BJ (cell line): ENCODE measurements around the gene DMXL2. TPM values are rescaled to one million over a fixed set of nuclear protein-coding genes. Genes with fewer than 3 reads are reported as not detected.

Experiments
- CTCF ChIA-PET: fragments of 350-600 bp; formaldehyde crosslinking; extraction: SDS; loops from one replicate; lab custom pipeline; 2021; ENCODE audit warnings: antibody characterized with exemption, inconsistent platforms; lab: Yijun Ruan, JAX
- POLR2A ChIA-PET: fragments of 300-600 bp; sonication (Branson Sonifier 250); formaldehyde crosslinking; extraction: SDS; loops from one replicate; lab custom pipeline; 2021; ENCODE audit warnings: antibody characterized with exemption; lab: Charles Lee
- DNase-seq: peaks from one replicate; pipeline ENCODE4 v3.0.0-alpha.2; 2011; ENCODE audit warnings: low read depth
- H3K27me3 ChIP-seq: 2 replicates; pipeline ENCODE4 v1.6.0; 2011; ENCODE audit warnings: low read length; ENCODE audit not compliant: control insufficient read depth, insufficient read depth
- H3K36me3 ChIP-seq: 2 replicates; pipeline ENCODE4 v1.5.1; 2011; ENCODE audit warnings: low read length; ENCODE audit not compliant: control insufficient read depth, insufficient read depth
- H3K4me3 ChIP-seq: 2 replicates; pipeline ENCODE4 v1.5.1; 2011; ENCODE audit warnings: low read depth, mild to moderate bottlenecking, control low read depth, low read length
- polyA plus RNA-seq: library from polyadenylated mRNA; depleted of rRNA; stranded (reverse); fragments of >200 nt; gene quantifications from 2 replicates; pipeline ENCODE4 v1.2.3, GENCODE V29; 2011
- TF ChIP-seq, protein P1 (sequence below): IDR thresholded peaks from 2 replicates; pipeline ENCODE4 v1.5.1; 2011; ENCODE audit warnings: low read depth, mild to moderate bottlenecking, control low read depth, inconsistent platforms, low read length, moderate library complexity; ENCODE audit not compliant: insufficient read depth

DMXL2 gene
- polyA plus RNA-seq, 1 experiment = 3.8 TPM

DNA sequence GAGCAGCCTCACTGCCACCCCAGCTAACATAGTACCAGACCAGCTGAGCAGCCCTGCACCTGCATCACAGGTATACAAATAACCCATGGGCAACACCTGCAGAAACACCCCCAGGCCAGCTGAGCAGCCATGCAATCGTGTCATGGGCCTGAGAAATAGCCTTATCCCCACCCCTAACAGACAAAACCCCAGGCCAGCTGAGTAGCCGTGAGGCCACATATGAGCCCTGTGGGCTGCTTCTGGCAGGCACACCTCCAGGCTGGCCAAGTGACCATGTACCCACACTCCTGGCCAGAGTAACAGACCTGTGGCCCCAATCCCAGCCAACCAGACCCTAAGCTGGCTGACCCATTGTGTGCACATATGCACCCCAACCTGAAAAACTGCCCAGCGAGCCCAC, 138.6 kb downstream of the DMXL2 start:
- TF ChIP-seq, protein P1, sequence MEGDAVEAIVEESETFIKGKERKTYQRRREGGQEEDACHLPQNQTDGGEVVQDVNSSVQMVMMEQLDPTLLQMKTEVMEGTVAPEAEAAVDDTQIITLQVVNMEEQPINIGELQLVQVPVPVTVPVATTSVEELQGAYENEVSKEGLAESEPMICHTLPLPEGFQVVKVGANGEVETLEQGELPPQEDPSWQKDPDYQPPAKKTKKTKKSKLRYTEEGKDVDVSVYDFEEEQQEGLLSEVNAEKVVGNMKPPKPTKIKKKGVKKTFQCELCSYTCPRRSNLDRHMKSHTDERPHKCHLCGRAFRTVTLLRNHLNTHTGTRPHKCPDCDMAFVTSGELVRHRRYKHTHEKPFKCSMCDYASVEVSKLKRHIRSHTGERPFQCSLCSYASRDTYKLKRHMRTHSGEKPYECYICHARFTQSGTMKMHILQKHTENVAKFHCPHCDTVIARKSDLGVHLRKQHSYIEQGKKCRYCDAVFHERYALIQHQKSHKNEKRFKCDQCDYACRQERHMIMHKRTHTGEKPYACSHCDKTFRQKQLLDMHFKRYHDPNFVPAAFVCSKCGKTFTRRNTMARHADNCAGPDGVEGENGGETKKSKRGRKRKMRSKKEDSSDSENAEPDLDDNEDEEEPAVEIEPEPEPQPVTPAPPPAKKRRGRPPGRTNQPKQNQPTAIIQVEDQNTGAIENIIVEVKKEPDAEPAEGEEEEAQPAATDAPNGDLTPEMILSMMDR = no peak
- CTCF ChIA-PET = interaction anchor here (0.7 kb wide), 1 partner anchor 15 kb away, joined by 3 read pairs; no protein-coding TSS in a partner anchor
- H3K4me3 ChIP-seq = no peak overlapping the region

DNA sequence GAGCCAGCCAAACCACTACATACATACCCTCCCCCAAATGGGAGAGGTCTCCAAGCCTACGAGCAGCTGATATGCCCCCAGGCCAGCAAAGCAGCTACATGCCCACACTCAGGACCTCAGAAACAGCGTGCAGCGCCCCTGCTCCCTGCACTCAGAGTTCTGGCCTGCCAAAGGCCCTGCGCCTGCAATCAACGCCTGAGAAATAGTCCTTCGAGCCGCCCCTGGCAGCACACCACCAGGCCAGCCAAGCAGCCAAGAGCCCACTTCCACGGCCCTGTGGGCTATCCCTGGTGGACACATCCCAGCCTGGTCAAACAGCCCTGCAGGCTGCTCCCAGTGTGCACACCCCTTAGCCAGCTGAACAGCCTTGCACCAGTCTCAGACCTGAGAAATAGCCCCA, 139.1 kb downstream of the DMXL2 start:
- ChIA-PET POLR2A (no interaction called here), CTCF (interaction anchor here (0.7 kb wide), 1 partner anchor 16 kb away, joined by 3 read pairs; no protein-coding TSS in a partner anchor)
- DNase-seq = no peak
- no peaks in the 10 kb centered on the region for H3K27me3 ChIP-seq
- no peak overlapping the region for H3K4me3 ChIP-seq
- H3K36me3 ChIP-seq = 0 out of 2 replicates have a peak, but pooled peaks cover 1% of the 10 kb centered on the region
- TF ChIP-seq, protein P1 = no peak

More for the DNA sequence above, 138.6 kb downstream of the DMXL2 start:
- no peak for DNase-seq
- POLR2A ChIA-PET = no interaction called here
- Histone ChIP-seq H3K27me3 (no peaks in the 10 kb centered on the region), H3K36me3 (0 out of 2 replicates have a peak, but pooled peaks cover 1% of the 10 kb centered on the region)

DNA sequence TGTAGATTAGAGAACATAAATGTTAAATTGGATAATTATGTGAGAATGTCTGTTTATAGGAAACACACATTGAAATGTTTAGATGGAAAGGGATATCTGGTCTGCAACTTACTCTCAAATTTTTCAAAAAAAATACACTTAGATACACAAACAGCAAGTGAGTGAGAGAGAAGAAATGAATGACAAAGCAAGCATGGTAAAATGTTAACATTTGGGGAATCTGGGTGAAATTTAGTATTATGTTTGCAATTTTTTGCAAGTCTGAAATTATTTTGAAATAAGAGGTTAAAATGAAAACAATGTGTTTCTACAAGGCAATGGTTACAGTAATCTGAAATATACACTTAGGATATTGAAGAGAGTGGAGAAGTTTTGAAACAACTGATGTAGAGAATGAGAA, 146.8 kb downstream of the DMXL2 start:
- Histone ChIP-seq H3K27me3 (no peaks in the 10 kb centered on the region), H3K4me3 (no peak overlapping the region), H3K36me3 (no peaks in the 10 kb centered on the region)
- ChIA-PET POLR2A (no interaction called here), CTCF (interaction anchor here (0.5 kb wide), 1 partner anchor 676 kb away, joined by 3 read pairs; no protein-coding TSS in a partner anchor)
- TF ChIP-seq, protein P1 = no peak
- no peak for DNase-seq

DNA sequence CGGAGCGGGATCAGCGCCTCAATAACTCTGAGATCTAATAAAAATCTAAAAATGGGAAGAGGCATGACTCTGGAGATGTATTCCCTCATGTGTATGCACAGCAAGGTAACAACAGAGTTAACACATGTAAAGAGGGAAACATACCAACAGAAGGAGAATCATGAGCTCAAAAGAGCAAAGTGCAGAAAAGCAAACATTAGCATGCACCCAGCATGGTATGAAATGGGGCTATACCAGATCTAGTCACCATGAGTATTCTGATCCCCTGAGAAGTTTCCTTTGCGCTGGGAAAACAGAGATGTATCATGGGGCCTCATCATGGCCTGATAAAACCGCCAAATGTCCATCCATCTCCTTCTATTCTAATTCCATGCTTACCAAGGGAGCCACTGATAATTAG, 152.1 kb downstream of the DMXL2 start:
- no peaks in the 10 kb centered on the region for H3K27me3 ChIP-seq
- ChIA-PET POLR2A (no interaction called here), CTCF (no interaction called here)
- TF ChIP-seq, protein P1 = no peak
- no peak for DNase-seq
- no peaks in the 10 kb centered on the region for H3K36me3 ChIP-seq
- no peak overlapping the region for H3K4me3 ChIP-seq

DNA sequence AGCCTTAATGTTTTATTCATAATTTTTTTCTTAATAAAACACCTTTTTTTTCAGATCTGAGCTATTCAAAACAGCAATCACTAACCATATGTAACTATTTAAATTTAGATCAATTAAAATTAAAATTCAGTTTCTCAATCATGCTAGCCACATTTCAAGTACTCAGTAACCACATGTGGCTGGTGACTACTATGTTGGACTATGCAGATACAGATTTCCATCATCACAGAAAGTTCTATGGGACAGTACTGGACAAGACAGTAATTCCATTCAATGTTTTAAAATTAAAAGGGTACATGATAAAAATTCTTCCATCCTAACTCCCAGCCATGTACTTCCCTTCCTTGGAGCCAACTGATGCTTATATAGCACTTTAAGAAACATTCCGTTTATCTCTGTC, 161.8 kb downstream of the DMXL2 start:
- TF ChIP-seq, protein P1 = no peak
- POLR2A ChIA-PET = no interaction called here
- H3K4me3 ChIP-seq = no peak overlapping the region
- CTCF ChIA-PET = no interaction called here
- no peaks in the 10 kb centered on the region for H3K27me3 ChIP-seq
- no peak for DNase-seq
- no peaks in the 10 kb centered on the region; the same call in 1 of the 2 replicates for H3K36me3 ChIP-seq
